ENCODE results near the gene ZNF331.

The ZNF331 gene

GRCh38 chr19:53595510-53595867 is 57.5 kb downstream of the ZNF331 start:
- TF ChIP-seq, protein P1, sequence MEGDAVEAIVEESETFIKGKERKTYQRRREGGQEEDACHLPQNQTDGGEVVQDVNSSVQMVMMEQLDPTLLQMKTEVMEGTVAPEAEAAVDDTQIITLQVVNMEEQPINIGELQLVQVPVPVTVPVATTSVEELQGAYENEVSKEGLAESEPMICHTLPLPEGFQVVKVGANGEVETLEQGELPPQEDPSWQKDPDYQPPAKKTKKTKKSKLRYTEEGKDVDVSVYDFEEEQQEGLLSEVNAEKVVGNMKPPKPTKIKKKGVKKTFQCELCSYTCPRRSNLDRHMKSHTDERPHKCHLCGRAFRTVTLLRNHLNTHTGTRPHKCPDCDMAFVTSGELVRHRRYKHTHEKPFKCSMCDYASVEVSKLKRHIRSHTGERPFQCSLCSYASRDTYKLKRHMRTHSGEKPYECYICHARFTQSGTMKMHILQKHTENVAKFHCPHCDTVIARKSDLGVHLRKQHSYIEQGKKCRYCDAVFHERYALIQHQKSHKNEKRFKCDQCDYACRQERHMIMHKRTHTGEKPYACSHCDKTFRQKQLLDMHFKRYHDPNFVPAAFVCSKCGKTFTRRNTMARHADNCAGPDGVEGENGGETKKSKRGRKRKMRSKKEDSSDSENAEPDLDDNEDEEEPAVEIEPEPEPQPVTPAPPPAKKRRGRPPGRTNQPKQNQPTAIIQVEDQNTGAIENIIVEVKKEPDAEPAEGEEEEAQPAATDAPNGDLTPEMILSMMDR (IDR thresholded peaks at IDR 0.05), result no peak

GRCh38 chr19:53596056-53596455 is 58.1 kb downstream of the ZNF331 start:
- TF ChIP-seq, protein P1 (IDR thresholded peaks at IDR 0.05), result no peak

- TF ChIP-seq, protein P1 (IDR thresholded peaks at IDR 0.05), result no peak
Observed at GRCh38 chr19:53597023-53597422, 59.1 kb downstream of the ZNF331 start.

DNA sequence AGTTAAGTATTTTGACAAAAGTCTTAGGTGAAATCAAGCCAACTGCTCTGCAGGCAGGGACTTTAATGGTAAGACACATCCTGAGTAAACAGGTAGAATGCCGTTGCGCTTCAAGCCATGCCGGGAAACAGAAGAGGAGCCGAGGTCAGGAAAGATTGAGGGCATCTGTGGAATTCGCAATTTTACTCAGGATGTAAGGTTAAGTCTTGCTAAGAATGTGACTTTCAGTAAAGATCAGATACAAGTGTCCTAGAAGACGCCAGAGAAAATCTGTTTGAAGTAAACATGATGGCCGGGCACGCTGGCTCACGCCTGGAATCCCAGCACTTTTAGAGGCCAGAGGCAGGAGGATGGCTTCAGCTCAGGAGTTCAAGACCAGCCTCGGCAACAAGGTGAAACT is 60.4 kb downstream of the ZNF331 start:
- TF ChIP-seq, protein P1 (IDR thresholded peaks at IDR 0.05), result no peak

- TF ChIP-seq, protein P1 (IDR thresholded peaks at IDR 0.05), result no peak
Observed at GRCh38 chr19:53600217-53600616, 62.3 kb downstream of the ZNF331 start.

DNA sequence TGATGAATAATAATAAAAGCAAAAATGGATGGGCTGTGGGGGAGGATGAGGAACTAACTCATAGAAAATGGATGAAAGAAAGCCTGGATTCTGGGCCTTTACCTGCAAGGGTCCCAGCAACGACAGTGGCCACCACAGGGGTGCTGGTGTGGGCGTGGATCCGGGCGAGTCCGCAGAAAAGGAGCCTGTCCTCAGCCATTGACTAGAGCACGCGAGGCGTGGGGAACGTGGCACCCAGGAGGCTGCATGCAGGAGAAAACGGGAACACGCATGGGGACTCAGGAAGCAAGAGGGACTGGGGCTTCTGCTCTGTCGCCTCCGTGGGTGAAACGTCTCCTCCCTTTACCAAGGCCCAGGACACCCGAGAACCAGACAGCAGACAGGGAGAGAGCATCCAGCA is 68.1 kb downstream of the ZNF331 start:
- TF ChIP-seq, protein P1 (IDR thresholded peaks at IDR 0.05), result no peak

DNA sequence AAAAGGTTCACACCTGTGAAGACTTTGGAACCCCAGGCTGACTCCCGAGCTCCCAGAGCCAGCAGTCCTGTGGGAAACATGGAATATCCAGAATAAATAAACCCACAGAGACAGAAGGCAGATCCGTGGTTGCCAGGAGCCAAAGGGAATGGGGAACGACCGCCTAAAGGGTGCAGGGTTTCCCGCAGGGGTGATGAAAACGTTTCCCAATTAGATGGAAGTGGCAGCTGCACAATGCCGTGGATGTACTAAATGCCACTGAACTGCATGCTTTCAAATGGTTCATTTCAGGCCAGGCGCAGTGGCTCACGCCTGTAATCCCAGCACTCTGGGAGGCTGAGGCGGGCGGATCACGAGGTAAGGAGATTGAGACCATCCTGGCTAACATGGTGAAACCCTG is 70.4 kb downstream of the ZNF331 start:
- TF ChIP-seq, protein P1 (IDR thresholded peaks at IDR 0.05), result no peak

DNA sequence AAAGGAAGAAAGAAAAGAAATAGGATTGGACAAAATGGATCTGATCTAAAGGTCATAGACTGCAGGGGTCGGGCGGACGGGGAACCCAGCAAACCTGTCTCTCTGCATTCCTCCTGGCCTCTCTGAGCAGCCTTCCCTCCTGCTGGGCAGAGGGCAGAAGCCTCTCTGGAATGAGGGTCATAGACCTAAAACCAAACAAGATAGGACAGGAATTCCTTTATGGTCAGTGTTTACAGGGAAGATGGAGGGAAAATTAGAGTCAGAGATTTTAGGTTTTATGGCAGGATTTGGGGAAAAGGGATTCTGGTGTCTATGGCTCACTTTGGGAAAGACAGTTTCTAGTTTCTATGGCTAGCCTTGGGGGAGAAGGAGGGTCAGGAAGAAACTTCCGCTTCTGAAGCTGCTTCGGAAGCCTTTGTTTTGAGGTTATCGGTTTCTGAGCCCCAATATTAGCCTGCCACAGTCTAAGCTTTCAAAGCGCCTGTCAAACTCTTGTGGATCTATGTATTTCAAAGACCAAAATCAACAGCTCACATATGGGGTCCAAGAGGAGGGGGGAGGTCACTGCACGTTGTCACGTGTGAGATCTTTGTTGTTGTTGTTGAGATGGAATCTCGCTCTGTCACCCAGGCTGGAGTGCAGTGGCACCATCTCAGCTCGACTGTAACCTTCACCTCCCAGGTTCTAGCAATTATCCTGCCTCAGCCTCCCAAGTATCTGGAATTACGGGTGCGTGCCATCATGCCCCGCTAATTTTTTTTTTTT is 75.0 kb downstream of the ZNF331 start:
- TF ChIP-seq, protein P1 (IDR thresholded peaks at IDR 0.05), result no peak
